ENCODE results near the gene CTSA.

DNA sequence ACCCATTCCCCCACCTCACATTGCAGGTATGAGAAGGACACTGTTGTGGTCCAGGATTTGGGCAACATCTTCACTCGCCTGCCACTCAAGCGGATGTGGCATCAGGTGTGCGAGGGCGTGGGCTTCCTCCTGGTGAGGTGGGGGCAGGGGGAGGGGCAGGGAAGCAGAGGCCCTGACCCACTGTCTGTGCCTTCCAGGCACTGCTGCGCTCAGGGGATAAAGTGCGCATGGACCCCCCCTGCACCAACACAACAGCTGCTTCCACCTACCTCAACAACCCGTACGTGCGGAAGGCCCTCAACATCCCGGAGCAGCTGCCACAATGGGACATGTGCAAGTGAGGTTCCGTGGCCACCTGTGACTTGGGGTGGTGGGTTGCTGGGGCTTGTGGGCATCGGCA, 3.7 kb downstream of the CTSA start:
- no peak for TF ChIP-seq EZH2phosphoT487 (IDR thresholded peaks at IDR 0.05; ENCODE audit: low read depth, severe bottlenecking, unreplicated experiment)
- TF ChIP-seq, protein P1, sequence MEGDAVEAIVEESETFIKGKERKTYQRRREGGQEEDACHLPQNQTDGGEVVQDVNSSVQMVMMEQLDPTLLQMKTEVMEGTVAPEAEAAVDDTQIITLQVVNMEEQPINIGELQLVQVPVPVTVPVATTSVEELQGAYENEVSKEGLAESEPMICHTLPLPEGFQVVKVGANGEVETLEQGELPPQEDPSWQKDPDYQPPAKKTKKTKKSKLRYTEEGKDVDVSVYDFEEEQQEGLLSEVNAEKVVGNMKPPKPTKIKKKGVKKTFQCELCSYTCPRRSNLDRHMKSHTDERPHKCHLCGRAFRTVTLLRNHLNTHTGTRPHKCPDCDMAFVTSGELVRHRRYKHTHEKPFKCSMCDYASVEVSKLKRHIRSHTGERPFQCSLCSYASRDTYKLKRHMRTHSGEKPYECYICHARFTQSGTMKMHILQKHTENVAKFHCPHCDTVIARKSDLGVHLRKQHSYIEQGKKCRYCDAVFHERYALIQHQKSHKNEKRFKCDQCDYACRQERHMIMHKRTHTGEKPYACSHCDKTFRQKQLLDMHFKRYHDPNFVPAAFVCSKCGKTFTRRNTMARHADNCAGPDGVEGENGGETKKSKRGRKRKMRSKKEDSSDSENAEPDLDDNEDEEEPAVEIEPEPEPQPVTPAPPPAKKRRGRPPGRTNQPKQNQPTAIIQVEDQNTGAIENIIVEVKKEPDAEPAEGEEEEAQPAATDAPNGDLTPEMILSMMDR (IDR thresholded peaks at IDR 0.05; ENCODE audit: poor library complexity): no peak

All from hepatocyte (in vitro differentiated cells).